ENCODE measurements around the gene PLCG1. TPM values are rescaled to one million over a fixed set of nuclear protein-coding genes. Genes with fewer than 3 reads are reported as not detected.

Gene PLCG1
- total RNA-seq, 4 donors from 2014 or later = 93.0 to 357 (median 191) TPM

GRCh38 chr20:41183391-41183790, 46.0 kb downstream of the PLCG1 start:
- no peak overlapping the region for H3K4me3 ChIP-seq
- H3K27ac ChIP-seq = no peak overlapping the region

GRCh38 chr20:41183831-41184230, 46.5 kb downstream of the PLCG1 start:
- H3K36me3 ChIP-seq = peaks cover 0 to 26% (median 0%) of the 10 kb centered on the region in 3 donors
- no peak for DNase-seq
- H3K27ac ChIP-seq = no peak overlapping the region
- H3K9me3 ChIP-seq = no peaks in the 10 kb centered on the region
- H3K27me3 ChIP-seq = no peaks in the 10 kb centered on the region
- TF ChIP-seq CTCF (IDR thresholded peaks at IDR 0.05) (no peak), POLR2A (IDR thresholded peaks at IDR 0.05) (no peak)
- no peaks in the 10 kb centered on the region for H3K4me1 ChIP-seq
- H3K4me3 ChIP-seq = no peak overlapping the region

More at GRCh38 chr20:41183391-41183790, 46.0 kb downstream of the PLCG1 start:
- Histone ChIP-seq H3K36me3 (peaks cover 0 to 26% (median 0%) of the 10 kb centered on the region in 3 donors), H3K9me3 (no peaks in the 10 kb centered on the region), H3K27me3 (no peaks in the 10 kb centered on the region), H3K4me1 (no peaks in the 10 kb centered on the region)
- TF ChIP-seq POLR2A (IDR thresholded peaks at IDR 0.05) = no peak
- TF ChIP-seq CTCF (IDR thresholded peaks at IDR 0.05) = no peak
- peak in 2 of 3 donors; percentile 12 to 38 for DNase-seq

- H3K9me3 ChIP-seq = no peaks in the 10 kb centered on the region
- H3K4me3 ChIP-seq = no peak overlapping the region
- peak in 2 of 3 donors; percentile 7 to 36 for DNase-seq
- H3K36me3 ChIP-seq = peaks cover 0 to 26% (median 0%) of the 10 kb centered on the region in 3 donors
- no peak overlapping the region for H3K27ac ChIP-seq
- no peaks in the 10 kb centered on the region for H3K4me1 ChIP-seq
- TF ChIP-seq CTCF (IDR thresholded peaks at IDR 0.05) (no peak), POLR2A (IDR thresholded peaks at IDR 0.05) (no peak)
- no peaks in the 10 kb centered on the region for H3K27me3 ChIP-seq
Measured at GRCh38 chr20:41185013-41185757, 47.8 kb downstream of the PLCG1 start.

- Histone ChIP-seq H3K4me1 (no peaks in the 10 kb centered on the region), H3K27ac (no peak overlapping the region), H3K4me3 (no peak overlapping the region), H3K9me3 (no peaks in the 10 kb centered on the region), H3K27me3 (no peaks in the 10 kb centered on the region), H3K36me3 (peaks cover 0 to 21% (median 0%) of the 10 kb centered on the region in 3 donors)
- TF ChIP-seq POLR2A (IDR thresholded peaks at IDR 0.05) (no peak), CTCF (IDR thresholded peaks at IDR 0.05) (no peak)
- DNase-seq = no peak
Measured at GRCh38 chr20:41187668-41188067, 50.3 kb downstream of the PLCG1 start.

GRCh38 chr20:41191562-41192500, 54.5 kb downstream of the PLCG1 start:
- H3K36me3 ChIP-seq = no peaks in the 10 kb centered on the region
- H3K27me3 ChIP-seq = no peaks in the 10 kb centered on the region
- H3K4me3 ChIP-seq = no peak overlapping the region
- TF ChIP-seq CTCF (IDR thresholded peaks at IDR 0.05) (no peak), POLR2A (IDR thresholded peaks at IDR 0.05) (no peak)
- H3K27ac ChIP-seq = no peak overlapping the region
- H3K9me3 ChIP-seq = no peaks in the 10 kb centered on the region
- peak in 1 of 3 donors; percentile 21 for DNase-seq
- H3K4me1 ChIP-seq = no peaks in the 10 kb centered on the region
